Measurements from ENCODE around the gene VAV3. TPM values are rescaled to one million over a fixed set of nuclear protein-coding genes. Genes with fewer than 3 reads are reported as not detected.

VAV3 gene
- total and polyA plus RNA-seq, 2 of the 13 experiments (the other 11 are each of a cell fraction or from before 2014, with no cell fraction given): 15.9 to 29.8 TPM

DNA sequence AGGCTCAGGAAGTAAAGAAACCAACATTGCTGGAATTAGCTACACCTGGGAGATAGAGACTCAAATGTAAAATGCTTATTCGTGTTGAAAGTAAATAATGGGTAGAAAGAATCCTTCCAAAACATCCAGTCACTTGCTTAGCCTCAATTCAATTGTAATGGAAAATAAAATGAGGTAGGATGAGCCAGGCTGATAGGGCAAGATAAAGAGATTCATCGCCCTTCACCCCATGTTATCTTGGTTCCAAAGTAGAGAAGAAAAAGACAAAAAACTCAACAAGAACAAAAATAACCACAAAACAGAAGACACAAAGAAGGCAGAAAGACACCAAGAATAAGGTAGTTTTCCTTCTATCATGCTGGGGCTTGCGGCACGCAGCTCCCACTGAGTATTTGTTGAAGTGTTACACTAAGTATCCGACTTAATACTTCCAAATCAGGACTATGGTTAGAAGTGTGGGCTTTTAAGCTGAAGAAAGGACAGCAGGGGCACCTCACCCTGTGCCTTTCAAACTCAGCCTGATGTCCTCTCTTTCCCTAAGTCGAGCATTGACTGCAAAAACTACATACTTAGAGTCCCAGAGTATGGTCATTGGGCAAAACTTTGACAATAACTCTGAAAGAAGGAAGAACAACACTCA, 202.1 kb downstream of the VAV3 start:
- ChIA-PET CTCF (ENCODE audit: low intra/inter-chr PET ratio, low total read pairs) (no interaction called here), POLR2A (no interaction called here)
- no peak overlapping the region for H3K9ac ChIP-seq (ENCODE audit: insufficient read depth, low read depth, low read length)
- H3K79me2 ChIP-seq (ENCODE audit: insufficient read depth, low read length): no peaks in the 10 kb centered on the region
- in situ Hi-C loops (cut with HindIII; ENCODE audit: extremely low pct_ligation_motif_present, low pct_unique_long_range_greater_than_20kb) (no loop called here), intact Hi-C loops (cut with micrococcal nuclease; ENCODE audit: unreplicated experiment) (no loop called here)
- H3K27ac ChIP-seq (ENCODE audit: extremely low read length, insufficient read depth, low read length): no peak overlapping the region
- no peak overlapping the region for H2AFZ ChIP-seq (ENCODE audit: low read length)
- no peaks in the 10 kb centered on the region for H3K36me3 ChIP-seq (replicated peaks in 1 of 2; ENCODE audit: control insufficient read depth in 1 of 2, insufficient read depth in 2 of 2, low read length in 2 of 2)
- WGBS (ENCODE audit: low lambda C conversion rate): 15% methylated on average over 6 of the region's 6 CpGs
- H3K4me1 ChIP-seq (ENCODE audit: insufficient read depth, low read length): no peaks in the 10 kb centered on the region
- H4K20me1 ChIP-seq (ENCODE audit: insufficient read depth, low read length): no peaks in the 10 kb centered on the region
- no peak overlapping the region for H3K4me2 ChIP-seq (ENCODE audit: low read depth, low read length)
- ATAC-seq: no peak
- H3K27me3 ChIP-seq (ENCODE audit: control insufficient read depth in 1 of 2, insufficient read depth in 2 of 2, low read length in 2 of 2): no peaks in the 10 kb centered on the region; a peak in 2 of 5 replicates
- H3K9me3 ChIP-seq (ENCODE audit: low read length): no peaks in the 10 kb centered on the region
- FAIRE-seq: no peak
- no peak for DNase-seq (ENCODE audit: low spot score)
- no TSS peak for BruUV-seq (replicated peaks)
- TF ChIP-seq ONECUT2 (CRISPR knock-in tag; IDR thresholded peaks at IDR 0.05) (no peak), YEATS4 (CRISPR knock-in tag; IDR thresholded peaks at IDR 0.05; ENCODE audit: borderline replicate concordance) (no peak)
- TF ChIP-seq, protein P1, sequence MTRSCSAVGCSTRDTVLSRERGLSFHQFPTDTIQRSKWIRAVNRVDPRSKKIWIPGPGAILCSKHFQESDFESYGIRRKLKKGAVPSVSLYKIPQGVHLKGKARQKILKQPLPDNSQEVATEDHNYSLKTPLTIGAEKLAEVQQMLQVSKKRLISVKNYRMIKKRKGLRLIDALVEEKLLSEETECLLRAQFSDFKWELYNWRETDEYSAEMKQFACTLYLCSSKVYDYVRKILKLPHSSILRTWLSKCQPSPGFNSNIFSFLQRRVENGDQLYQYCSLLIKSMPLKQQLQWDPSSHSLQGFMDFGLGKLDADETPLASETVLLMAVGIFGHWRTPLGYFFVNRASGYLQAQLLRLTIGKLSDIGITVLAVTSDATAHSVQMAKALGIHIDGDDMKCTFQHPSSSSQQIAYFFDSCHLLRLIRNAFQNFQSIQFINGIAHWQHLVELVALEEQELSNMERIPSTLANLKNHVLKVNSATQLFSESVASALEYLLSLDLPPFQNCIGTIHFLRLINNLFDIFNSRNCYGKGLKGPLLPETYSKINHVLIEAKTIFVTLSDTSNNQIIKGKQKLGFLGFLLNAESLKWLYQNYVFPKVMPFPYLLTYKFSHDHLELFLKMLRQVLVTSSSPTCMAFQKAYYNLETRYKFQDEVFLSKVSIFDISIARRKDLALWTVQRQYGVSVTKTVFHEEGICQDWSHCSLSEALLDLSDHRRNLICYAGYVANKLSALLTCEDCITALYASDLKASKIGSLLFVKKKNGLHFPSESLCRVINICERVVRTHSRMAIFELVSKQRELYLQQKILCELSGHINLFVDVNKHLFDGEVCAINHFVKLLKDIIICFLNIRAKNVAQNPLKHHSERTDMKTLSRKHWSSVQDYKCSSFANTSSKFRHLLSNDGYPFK (CRISPR knock-in tag; IDR thresholded peaks at IDR 0.05; ENCODE audit: borderline replicate concordance): no peak
- H3K4me3 ChIP-seq (replicated peaks in 1 of 3; ENCODE audit: insufficient read depth in 1 of 3, low read depth in 2 of 3, low read length in 3 of 3): no peak overlapping the region

DNA sequence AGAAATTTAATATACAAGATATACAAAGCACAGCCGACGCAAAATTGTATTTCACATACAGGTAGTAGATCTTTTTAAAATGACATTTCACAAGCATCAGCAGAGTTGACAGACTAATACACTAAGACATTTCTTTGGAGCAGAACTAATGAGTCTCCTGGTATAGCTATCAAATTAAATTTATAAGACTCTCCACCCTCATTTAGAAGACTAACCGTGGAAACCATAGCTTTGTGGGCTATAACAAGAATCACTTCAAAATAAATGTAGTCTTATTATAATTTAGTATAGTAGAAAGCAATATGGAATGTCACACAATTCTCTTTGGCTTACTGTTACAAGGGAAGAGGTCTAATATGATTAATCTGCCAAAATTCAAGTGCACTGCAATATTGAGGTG, 204.9 kb downstream of the VAV3 start:
- H3K36me3 ChIP-seq (replicated peaks in 1 of 2; ENCODE audit: control insufficient read depth in 1 of 2, insufficient read depth in 2 of 2, low read length in 2 of 2): no peaks in the 10 kb centered on the region
- no peak overlapping the region for H3K9ac ChIP-seq (ENCODE audit: insufficient read depth, low read depth, low read length)
- WGBS (ENCODE audit: low lambda C conversion rate): 63% methylated on average over 3 of the region's 3 CpGs
- H3K79me2 ChIP-seq (ENCODE audit: insufficient read depth, low read length): no peaks in the 10 kb centered on the region
- H3K4me1 ChIP-seq (ENCODE audit: insufficient read depth, low read length): no peaks in the 10 kb centered on the region
- ATAC-seq: no peak
- no peak overlapping the region for H3K27ac ChIP-seq (ENCODE audit: extremely low read length, insufficient read depth, low read length)
- CTCF ChIA-PET (ENCODE audit: low intra/inter-chr PET ratio, low total read pairs): no interaction called here
- H4K20me1 ChIP-seq (ENCODE audit: insufficient read depth, low read length): no peaks in the 10 kb centered on the region
- no peak overlapping the region for H2AFZ ChIP-seq (ENCODE audit: low read length)
- H3K9me3 ChIP-seq (ENCODE audit: low read length): no peaks in the 10 kb centered on the region
- H3K4me3 ChIP-seq (replicated peaks in 1 of 3; ENCODE audit: insufficient read depth in 1 of 3, low read depth in 2 of 3, low read length in 3 of 3): no peak overlapping the region
- H3K4me2 ChIP-seq (ENCODE audit: low read depth, low read length): no peak overlapping the region
- in situ Hi-C loops (cut with HindIII; ENCODE audit: extremely low pct_ligation_motif_present, low pct_unique_long_range_greater_than_20kb) (no loop called here), intact Hi-C loops (cut with micrococcal nuclease; ENCODE audit: unreplicated experiment) (no loop called here)
- no peak for DNase-seq (ENCODE audit: low spot score)
- POLR2A ChIA-PET: no interaction called here
- no peak for FAIRE-seq
- BruUV-seq (replicated peaks): no TSS peak
- H3K27me3 ChIP-seq (ENCODE audit: control insufficient read depth in 1 of 2, insufficient read depth in 2 of 2, low read length in 2 of 2): no peaks in the 10 kb centered on the region; a peak in 2 of 5 replicates
- no peak for TF ChIP-seq SP2 (CRISPR knock-in tag; IDR thresholded peaks at IDR 0.05)
- no peak for TF ChIP-seq ZNF724P (CRISPR knock-in tag; IDR thresholded peaks at IDR 0.05; ENCODE audit: borderline replicate concordance)
- no peak for TF ChIP-seq ZNF264 (CRISPR knock-in tag; IDR thresholded peaks at IDR 0.05)
- TF ChIP-seq ZNF850 (CRISPR knock-in tag; conservative IDR thresholded peaks at IDR 0.05): no peak
- no peak for TF ChIP-seq FOXA1 (IDR thresholded peaks at IDR 0.05)
- no peak for TF ChIP-seq FOXA1 (CRISPR knock-in tag; IDR thresholded peaks at IDR 0.05)
- TF ChIP-seq, protein P2, sequence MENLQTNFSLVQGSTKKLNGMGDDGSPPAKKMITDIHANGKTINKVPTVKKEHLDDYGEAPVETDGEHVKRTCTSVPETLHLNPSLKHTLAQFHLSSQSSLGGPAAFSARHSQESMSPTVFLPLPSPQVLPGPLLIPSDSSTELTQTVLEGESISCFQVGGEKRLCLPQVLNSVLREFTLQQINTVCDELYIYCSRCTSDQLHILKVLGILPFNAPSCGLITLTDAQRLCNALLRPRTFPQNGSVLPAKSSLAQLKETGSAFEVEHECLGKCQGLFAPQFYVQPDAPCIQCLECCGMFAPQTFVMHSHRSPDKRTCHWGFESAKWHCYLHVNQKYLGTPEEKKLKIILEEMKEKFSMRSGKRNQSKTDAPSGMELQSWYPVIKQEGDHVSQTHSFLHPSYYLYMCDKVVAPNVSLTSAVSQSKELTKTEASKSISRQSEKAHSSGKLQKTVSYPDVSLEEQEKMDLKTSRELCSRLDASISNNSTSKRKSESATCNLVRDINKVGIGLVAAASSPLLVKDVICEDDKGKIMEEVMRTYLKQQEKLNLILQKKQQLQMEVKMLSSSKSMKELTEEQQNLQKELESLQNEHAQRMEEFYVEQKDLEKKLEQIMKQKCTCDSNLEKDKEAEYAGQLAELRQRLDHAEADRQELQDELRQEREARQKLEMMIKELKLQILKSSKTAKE (CRISPR knock-in tag; IDR thresholded peaks at IDR 0.05; ENCODE audit: borderline replicate concordance): no peak
